Measurements from ENCODE around the gene WASL.

- TF ChIP-seq ZNF121 (CRISPR knock-in tag; IDR thresholded peaks at IDR 0.05) (no peak), CTCF (IDR thresholded peaks at IDR 0.05) (no peak), HMGXB4 (CRISPR knock-in tag; IDR thresholded peaks at IDR 0.05) (no peak)
These were observed 41.0 kb upstream of the WASL start for GRCh38 chr7:123789817-123790216.
